Occipital lobe (tissue), 2 donors: ENCODE measurements around the gene BCAR3. TPM values are rescaled to one million over a fixed set of nuclear protein-coding genes. Genes with fewer than 3 reads are reported as not detected.
"Not testable (repeated sequence)": the region's sequence is repeated elsewhere in the genome, so short reads cannot be mapped to it uniquely, and the experiment has no call there.

ENCODE experiments used
- DNase-seq: peaks from one replicate; lab custom pipeline; 2025; lab: John Stamatoyannopoulos, UW
- total RNA-seq: library from RNA; depleted of rRNA; stranded (reverse); fragments of >200 nt; gene quantifications from one replicate; pipeline ENCODE4 v1.2.3, GENCODE V29; 2014

The BCAR3 gene
- total RNA-seq, 1 donor from 2014 or later, result 5.9 TPM

GRCh38 chr1:93670141-93670540 lies 11.5 kb downstream of the BCAR3 start:
- DNase-seq, result no peak

DNA sequence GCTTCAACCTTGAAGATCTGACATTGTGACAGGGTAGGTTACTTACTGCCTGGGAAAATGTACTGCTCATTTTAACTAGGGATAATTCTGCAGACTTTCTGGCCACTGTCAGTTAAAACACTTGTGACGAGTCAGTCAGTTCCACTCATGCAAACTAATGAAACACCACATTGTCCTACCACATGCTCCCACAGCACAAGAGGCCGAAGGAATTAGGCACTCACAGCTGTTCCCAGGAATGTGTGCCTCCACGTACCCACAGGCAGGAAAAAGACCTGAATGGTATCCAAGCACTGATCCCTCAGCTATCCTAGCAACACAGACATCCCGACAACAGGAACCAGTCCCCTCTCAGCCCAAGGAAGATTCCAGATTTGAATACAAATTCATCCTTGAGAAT lies 12.3 kb downstream of the BCAR3 start:
- DNase-seq, result no peak

GRCh38 chr1:93668951-93669350 lies 12.7 kb downstream of the BCAR3 start:
- DNase-seq, result no peak

DNA sequence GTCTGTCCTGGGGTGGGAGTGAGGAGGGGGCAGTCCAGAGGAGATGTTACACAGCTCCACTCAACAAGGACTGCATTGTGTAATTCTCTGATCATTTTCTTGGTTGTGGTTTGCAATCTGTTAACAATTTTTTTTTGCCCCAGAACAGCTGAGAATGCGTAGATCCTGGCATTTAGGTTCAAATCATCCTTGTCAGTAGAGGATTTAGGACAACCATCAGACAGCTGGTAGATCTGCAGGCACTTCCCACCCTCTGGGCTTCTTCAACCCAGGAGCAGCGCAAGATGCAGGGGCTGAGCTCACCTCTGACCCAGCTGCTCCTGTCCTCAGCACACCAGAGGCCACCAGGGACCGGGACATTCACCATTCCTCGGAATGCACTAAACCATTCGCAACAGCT lies 13.5 kb downstream of the BCAR3 start:
- no peak for DNase-seq

DNA sequence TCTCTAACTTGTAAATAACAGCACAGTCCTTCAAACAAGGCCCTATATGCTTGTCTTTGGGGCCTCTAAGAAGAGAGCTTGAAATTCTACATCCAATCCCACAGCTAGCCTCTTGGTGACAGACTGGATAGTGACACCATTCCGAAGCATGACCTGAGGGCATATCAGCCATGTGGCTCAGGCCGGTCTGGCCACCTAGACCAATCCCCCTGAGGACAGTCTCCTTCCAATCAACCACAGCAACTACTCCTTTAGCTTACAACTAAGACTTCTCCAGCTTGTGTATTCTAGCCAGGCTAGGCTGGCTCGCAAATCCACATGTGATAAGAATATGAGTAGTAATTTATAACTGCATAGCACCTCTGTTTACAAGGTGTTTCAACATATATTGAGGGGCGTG lies 14.0 kb downstream of the BCAR3 start:
- DNase-seq, result no peak

DNA sequence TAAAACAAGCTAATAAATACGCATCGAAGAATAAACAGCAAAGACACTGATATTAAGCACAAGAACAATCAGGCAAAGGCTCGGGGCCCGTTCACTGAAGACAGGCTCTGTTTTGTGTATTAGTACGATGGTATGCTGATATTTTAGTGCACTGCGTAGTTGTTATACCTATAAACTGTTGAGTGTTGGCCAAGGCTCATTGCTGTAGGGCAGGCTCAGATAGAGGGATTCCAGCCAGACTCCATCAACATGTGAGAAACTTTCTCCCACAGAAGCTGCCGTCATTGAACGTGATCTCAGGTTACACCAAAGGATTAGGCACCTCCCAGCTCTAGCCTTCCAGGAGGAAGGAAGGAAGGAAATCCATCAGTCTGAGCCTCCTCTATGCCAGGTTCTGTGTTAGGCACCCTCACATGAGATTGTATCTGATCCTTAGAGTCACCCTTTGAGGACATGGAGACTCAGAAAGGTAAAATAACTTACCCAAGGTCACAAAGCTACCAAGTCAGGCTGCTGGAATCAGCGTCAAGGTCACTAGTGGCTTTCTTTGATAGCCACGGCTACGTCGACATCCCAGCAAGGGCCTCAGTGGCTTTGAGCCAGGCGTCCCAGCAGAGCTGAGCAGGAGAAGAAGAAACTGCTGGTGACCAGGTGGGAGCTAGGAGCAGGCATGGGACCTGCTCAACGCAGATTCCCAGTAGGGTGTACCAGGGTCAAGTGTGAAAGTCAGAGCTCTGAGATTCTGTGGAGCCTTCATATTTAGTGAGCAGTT lies 14.8 kb downstream of the BCAR3 start:
- no peak for DNase-seq

DNA sequence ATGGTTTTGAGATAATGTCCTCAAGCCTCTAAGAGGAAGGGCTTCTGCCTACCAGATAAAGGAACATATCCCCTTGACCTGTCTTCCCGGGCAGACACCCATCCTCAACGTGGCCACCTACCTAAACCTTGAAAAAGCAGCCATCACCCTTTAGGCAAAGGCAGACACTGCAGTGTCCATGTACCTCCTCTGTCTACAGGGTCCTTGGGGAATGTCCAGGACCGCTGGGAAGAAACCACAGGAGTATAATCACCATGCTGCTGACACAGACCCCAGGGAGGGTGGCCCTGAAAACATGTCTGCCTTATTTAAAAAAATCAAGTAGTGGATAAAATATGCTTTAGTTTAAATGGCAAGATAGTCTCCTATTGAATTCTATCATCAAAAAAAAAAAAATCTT lies 16.6 kb downstream of the BCAR3 start:
- no peak for DNase-seq

DNA sequence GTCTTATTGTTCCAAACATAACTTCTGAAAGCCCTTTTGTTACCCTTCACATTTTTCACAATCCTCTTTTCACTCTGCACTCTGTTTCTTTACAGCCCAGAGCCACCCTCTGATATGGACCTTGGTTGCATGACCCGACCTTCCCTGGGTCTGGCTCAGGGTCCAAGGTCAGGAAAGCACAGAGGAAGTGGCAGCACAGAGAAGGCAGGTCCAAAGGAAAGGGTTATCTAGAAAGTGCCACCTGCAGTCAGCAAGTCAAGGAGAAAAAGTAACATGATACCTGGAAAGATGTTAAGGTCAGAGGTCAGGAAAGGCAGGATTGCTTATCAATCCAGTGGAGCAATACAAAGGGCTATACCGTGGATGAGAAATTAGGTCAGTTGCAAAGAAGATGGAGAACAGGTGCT lies 18.4 kb downstream of the BCAR3 start:
- DNase-seq, result no peak

DNA sequence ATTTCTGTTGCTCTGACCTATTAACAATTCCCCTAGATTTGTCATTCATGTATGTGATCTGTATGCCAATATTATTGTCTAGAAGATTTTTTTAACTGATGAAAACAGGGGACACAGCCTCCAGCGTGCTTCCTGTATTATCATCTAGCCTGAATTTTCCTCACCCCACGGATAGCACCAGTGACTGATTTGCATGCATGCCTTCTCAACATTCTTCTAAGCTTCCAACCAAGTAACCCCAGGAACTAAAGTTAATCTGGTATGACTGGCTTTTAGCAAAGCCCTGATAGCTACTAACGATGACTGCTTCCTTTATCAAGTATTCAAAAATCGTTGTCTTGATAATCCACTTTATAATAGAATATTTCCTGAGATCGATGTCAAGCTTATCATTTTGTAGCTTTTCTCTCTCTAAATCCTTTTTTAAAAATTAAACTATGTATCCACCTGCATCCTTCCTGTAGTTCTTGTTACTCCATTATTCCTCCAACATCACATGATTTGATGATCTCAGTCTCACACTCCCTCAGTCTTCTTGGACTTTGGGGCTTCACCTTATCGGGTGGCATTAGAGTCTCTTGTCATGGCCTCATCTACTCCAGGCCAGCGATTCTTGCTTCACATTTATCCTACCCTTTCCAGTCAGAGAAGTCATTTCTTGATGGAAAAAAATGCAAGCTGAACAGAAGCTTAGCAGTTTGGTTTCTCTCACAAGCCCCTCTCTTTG lies 19.0 kb downstream of the BCAR3 start:
- no peak for DNase-seq

GRCh38 chr1:93661829-93662474 lies 19.7 kb downstream of the BCAR3 start:
- no peak for DNase-seq

- not testable (repeated sequence) for DNase-seq
Measured at GRCh38 chr1:93661341-93661740, 20.3 kb downstream of the BCAR3 start.

- DNase-seq, result no peak
Measured at GRCh38 chr1:93659822-93660503, 21.7 kb downstream of the BCAR3 start.

DNA sequence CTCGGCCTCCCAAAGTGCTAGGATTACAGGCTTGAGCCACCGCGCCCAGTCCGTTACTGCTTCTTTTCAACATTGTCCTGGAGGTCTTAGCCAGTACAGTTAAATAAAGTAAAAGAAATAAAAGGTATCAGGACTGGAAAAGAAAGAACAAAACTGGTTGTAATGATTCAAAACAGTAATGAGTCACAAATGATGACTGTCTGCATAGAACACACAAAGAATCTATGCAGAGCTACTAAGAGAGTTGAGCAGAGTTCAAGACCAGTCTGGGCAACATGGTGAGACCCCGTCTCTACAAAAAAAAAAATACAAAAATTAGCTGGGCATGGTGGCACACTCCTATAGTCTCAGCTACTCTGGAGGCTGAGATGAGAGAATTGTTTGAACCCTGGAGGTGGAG lies 23.4 kb downstream of the BCAR3 start:
- no peak for DNase-seq

GRCh38 chr1:93656491-93656890 lies 25.1 kb downstream of the BCAR3 start:
- no peak for DNase-seq

- no peak for DNase-seq
Measured at GRCh38 chr1:93653656-93654055, 28.0 kb downstream of the BCAR3 start.

- DNase-seq, result no peak
Measured at GRCh38 chr1:93652323-93652949, 29.2 kb downstream of the BCAR3 start.

DNA sequence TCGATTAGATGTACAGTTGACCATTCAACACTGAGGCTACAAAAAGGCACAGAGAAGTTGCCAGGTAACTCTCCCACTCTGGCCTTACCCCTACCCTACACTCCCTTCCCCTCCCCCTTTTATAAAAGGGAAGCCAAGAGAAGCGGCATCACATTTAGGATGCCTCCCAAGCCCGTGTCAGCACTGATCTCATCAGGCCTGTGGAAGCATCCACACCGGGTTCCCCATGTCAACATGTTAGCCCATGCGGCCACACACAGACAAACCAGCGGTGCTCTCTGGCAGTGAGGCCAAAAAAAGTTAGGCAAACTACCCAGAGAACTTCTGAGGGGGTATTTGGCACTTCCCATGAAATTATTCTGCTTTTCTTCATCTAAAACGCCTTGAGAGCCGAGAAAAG lies 29.9 kb downstream of the BCAR3 start:
- no peak for DNase-seq

- not testable (repeated sequence) for DNase-seq
Measured at GRCh38 chr1:93650159-93650558, 31.5 kb downstream of the BCAR3 start.

- DNase-seq, result no peak
Measured at GRCh38 chr1:93649231-93649630, 32.4 kb downstream of the BCAR3 start.

DNA sequence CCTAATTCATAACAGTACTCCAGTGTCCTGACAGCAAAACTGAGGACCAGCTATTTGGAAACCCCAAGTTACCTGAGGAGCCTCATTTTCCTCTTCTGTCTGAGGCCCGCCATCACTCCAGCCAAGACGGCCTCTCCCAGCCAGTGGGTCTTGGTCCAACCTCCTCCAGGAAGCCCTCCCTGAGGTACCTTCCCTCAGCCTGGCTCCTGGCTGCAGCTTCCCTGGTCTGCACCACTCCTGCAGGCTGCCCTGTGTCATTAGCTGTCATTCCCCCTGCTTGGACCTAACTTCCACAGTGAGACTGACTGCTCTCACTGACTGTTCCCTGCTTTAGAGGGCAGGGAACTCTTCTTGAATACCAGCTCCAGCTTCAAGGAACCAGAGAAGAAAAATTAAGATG lies 33.0 kb downstream of the BCAR3 start:
- DNase-seq, result no peak

DNA sequence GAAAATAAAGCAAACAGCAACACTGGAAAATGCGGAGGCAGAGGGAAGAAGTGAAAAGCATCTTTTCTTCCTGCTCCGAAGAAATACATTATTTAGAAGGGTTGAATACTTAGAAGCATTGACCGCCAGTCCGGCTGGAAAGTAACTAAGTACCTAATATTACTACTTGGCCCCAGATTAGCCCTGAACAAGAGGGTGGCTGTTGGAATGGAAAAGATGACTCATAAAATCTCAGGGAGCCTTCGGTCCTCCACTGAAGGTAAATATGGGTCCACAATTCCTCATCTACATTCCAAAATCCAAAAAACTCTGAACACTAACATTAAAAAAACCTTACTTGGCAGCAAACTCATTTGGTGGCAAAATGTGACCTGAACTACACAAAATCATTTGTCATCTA lies 40.1 kb downstream of the BCAR3 start:
- no peak for DNase-seq
